ENCODE data around the gene ANKRD29.

The ANKRD29 gene

DNA sequence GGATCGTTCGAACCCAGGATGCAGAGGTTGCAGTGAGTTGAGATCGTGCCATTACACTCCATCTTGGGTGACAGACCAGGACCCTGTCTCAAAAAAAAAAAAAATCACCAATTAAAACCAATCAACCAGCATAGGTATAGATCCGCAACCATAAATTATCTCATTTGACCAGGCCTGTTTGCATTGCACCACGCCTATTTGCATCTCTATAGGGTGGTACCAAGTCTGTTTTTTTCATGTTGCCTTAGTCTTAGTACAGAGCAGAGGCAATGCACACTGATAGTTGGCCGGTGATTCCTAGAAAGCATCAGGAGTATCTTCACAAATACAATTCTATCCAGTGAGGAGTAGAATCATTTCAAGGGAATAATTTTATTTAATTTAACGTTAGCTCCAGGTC, 67.1 kb downstream of the ANKRD29 start:
- TF ChIP-seq, protein P1, sequence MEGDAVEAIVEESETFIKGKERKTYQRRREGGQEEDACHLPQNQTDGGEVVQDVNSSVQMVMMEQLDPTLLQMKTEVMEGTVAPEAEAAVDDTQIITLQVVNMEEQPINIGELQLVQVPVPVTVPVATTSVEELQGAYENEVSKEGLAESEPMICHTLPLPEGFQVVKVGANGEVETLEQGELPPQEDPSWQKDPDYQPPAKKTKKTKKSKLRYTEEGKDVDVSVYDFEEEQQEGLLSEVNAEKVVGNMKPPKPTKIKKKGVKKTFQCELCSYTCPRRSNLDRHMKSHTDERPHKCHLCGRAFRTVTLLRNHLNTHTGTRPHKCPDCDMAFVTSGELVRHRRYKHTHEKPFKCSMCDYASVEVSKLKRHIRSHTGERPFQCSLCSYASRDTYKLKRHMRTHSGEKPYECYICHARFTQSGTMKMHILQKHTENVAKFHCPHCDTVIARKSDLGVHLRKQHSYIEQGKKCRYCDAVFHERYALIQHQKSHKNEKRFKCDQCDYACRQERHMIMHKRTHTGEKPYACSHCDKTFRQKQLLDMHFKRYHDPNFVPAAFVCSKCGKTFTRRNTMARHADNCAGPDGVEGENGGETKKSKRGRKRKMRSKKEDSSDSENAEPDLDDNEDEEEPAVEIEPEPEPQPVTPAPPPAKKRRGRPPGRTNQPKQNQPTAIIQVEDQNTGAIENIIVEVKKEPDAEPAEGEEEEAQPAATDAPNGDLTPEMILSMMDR (IDR thresholded peaks at IDR 0.05), result no peak
- TF ChIP-seq ZFX (IDR thresholded peaks at IDR 0.05; ENCODE audit: borderline replicate concordance), result no peak
- no peak overlapping the region for H3K27ac ChIP-seq

DNA sequence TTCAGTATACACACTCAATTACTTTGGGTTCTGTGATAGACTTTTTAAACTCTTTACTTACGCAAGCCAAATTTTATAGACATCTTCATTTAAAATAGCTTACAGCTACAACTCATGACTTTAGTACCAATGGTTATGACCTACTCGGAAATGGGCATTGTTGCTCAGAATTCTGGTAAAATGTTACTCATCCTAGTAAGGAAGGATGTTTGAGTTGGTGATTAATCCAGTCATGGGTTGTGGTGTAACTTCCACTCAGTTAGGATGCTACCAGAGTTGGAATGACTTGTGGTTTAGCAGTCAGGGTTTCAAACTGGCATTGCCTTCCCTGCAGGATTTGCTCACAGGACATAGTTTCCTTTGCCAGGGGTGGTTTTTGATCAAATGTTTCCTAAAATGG, 69.0 kb downstream of the ANKRD29 start:
- TF ChIP-seq, protein P1 (IDR thresholded peaks at IDR 0.05), result no peak

DNA sequence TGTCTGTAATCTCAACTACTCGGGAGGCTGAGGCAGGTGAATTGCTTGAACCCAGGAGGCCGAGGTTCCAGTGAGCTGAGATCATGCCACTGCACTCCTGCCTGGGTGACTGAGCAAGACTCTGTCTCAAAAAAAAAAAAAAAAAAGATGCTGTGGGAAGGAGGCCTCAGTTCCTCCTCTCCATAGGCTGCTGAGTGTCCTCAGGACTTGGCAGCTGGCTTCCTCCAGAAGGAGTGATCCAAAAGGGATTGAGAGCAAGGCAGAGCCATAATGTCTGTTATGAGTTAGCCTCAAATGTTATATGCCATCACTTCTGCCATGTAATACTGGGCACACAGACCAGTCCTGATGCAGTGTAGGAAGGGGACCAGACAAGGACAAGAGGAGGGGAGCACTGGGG, 69.8 kb downstream of the ANKRD29 start:
- no peak overlapping the region for H3K27ac ChIP-seq
- no peak for TF ChIP-seq ZFX (IDR thresholded peaks at IDR 0.05; ENCODE audit: borderline replicate concordance)
- TF ChIP-seq, protein P1 (IDR thresholded peaks at IDR 0.05), result no peak

More for the DNA sequence above, 69.0 kb downstream of the ANKRD29 start:
- H3K27ac ChIP-seq, result no peak overlapping the region

DNA sequence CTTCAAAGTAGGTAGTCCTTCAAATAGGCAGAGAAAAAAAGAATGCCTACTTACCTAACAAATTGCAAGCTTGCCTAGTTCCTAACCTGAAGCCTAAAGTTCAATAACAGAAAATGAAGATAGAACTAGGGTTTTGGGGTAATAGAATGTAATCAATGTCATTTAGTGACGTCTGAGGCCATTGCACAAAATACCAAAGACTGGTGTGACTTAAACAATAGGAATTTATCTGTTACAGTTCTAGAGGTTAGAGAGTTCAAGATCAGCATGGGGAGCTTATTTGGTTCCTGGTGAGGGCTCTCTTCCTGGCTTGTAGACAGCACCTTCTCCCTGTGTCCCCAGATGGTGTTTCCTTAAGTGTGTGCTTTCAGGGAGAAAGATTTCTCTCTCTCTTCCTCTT, 71.7 kb downstream of the ANKRD29 start:
- no peak for TF ChIP-seq ZFX (IDR thresholded peaks at IDR 0.05; ENCODE audit: borderline replicate concordance)
- TF ChIP-seq, protein P1 (IDR thresholded peaks at IDR 0.05), result no peak
- no peak overlapping the region for H3K27ac ChIP-seq

DNA sequence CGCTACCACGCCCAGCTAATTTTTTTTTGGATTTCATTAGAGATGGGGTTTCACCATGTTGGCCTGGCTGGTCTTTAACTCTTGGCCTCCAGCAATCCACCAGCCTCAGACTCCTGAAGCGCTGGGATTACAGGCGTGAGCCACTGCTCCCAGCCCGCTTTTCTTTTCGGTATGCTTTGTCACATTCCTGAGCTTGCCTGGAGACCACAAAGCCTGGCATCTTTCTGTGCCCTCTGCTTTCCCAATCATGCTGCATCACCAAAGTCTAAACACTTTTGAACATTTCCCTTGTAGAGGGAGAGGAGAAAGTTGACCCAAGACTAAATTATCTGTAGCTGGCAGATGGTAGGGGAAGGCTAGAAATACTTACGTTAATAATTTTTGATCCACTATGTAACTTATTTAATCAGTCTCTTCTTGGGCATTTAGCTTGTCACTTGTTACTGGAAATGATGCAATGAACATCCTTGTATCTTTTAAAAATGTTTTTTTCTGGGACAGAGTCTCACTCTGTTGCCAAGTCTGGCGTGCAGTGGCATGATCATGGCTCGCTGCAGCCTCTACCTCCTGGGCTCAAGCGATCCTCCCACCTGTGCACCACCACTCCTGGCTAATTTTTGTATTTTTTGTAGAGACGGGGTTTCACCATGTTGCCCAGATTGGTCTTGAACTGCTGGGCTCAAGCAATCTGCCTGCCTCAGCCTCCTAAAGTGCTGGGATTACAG, 73.7 kb downstream of the ANKRD29 start:
- no peak for TF ChIP-seq ZFX (IDR thresholded peaks at IDR 0.05; ENCODE audit: borderline replicate concordance)
- TF ChIP-seq, protein P1 (IDR thresholded peaks at IDR 0.05), result no peak
- H3K27ac ChIP-seq, result no peak overlapping the region

DNA sequence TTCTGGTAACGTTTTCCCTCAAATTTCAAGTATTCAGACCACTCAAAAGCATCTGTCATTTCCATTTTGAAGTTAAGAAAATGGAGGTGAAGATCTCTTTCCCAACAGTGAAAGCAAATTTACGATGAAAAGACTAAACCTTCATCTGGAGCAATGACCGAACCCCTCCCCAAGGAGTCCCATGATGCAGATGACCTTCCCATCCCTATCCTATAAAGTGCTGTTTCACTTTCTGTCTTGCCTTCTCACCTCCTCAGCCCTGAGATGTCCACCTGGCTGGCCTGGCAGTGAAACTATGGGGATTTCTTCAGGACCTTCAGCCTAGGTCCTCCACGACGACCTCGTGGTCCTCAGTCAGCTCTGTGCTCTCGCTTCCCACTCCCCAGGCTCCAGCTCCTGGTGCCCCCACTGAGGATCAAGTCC, 75.5 kb downstream of the ANKRD29 start:
- TF ChIP-seq ZFX (IDR thresholded peaks at IDR 0.05; ENCODE audit: borderline replicate concordance), result no peak
- TF ChIP-seq, protein P1 (IDR thresholded peaks at IDR 0.05), result peak; percentile 48
- peak overlapping the region; percentile 94; the same call in 1 of the 2 replicates for H3K27ac ChIP-seq

Measured in 22Rv1 (cell line).